HG03558 (cell line): ENCODE measurements around the gene ZNF423.

Experiments
- ATAC-seq: cut with Tn5 transposase; IDR thresholded peaks from one replicate; pipeline ENCODE4 v1.9.1; 2021; ENCODE audit warnings: moderate number of reproducible peaks; ENCODE audit not compliant: unreplicated experiment; ENCODE audit errors: extremely low read depth

ZNF423 gene

GRCh38 chr16:49850558-49851467, 5.1 kb downstream of the ZNF423 start:
- no peak for ATAC-seq

GRCh38 chr16:49849754-49850108, 6.2 kb downstream of the ZNF423 start:
- ATAC-seq, result no peak

GRCh38 chr16:49849037-49849753, 6.7 kb downstream of the ZNF423 start:
- ATAC-seq, result no peak

GRCh38 chr16:49848530-49848929, 7.4 kb downstream of the ZNF423 start:
- no peak for ATAC-seq

GRCh38 chr16:49846800-49847199, 9.1 kb downstream of the ZNF423 start:
- no peak for ATAC-seq

- no peak for ATAC-seq
Measured at GRCh38 chr16:49844359-49844758, 11.6 kb downstream of the ZNF423 start.

GRCh38 chr16:49843758-49844157, 12.2 kb downstream of the ZNF423 start:
- no peak for ATAC-seq

GRCh38 chr16:49842972-49843371, 12.9 kb downstream of the ZNF423 start:
- ATAC-seq, result no peak

GRCh38 chr16:49839017-49839825, 16.7 kb downstream of the ZNF423 start:
- no peak for ATAC-seq

- no peak for ATAC-seq
Measured at GRCh38 chr16:49838441-49839016, 17.4 kb downstream of the ZNF423 start.

GRCh38 chr16:49837688-49838410, 18.1 kb downstream of the ZNF423 start:
- ATAC-seq, result no peak

GRCh38 chr16:49836668-49837067, 19.2 kb downstream of the ZNF423 start:
- no peak for ATAC-seq

GRCh38 chr16:49836218-49836617, 19.7 kb downstream of the ZNF423 start:
- no peak for ATAC-seq

- no peak for ATAC-seq
Measured at GRCh38 chr16:49835161-49835777, 20.6 kb downstream of the ZNF423 start.

- ATAC-seq, result no peak
Measured at GRCh38 chr16:49834531-49835151, 21.3 kb downstream of the ZNF423 start.

GRCh38 chr16:49833796-49834530, 21.9 kb downstream of the ZNF423 start:
- ATAC-seq, result no peak

- no peak for ATAC-seq
Measured at GRCh38 chr16:49833085-49833484, 22.8 kb downstream of the ZNF423 start.

GRCh38 chr16:49832177-49832576, 23.7 kb downstream of the ZNF423 start:
- no peak for ATAC-seq
